AG09309 (cell line): ENCODE data around the gene HSD17B8.

Experiments used
- DNase-seq: peaks from one replicate; pipeline ENCODE4 v3.0.0-alpha.2; 2010; ENCODE audit warnings: low read depth
- H3K4me3 ChIP-seq: 2 replicates; pipeline ENCODE4 v1.5.1; 2011; ENCODE audit warnings: mild to moderate bottlenecking, low read depth, low read length, moderate library complexity; ENCODE audit not compliant: control insufficient read depth
- TF ChIP-seq, protein P1 (sequence below): IDR thresholded peaks from 2 replicates; pipeline ENCODE4 v1.5.1; 2011; ENCODE audit warnings: mild to moderate bottlenecking, low read depth, low read length, inconsistent platforms; ENCODE audit not compliant: insufficient read depth, control insufficient read depth; ENCODE audit errors: missing control alignments

Gene HSD17B8

DNA sequence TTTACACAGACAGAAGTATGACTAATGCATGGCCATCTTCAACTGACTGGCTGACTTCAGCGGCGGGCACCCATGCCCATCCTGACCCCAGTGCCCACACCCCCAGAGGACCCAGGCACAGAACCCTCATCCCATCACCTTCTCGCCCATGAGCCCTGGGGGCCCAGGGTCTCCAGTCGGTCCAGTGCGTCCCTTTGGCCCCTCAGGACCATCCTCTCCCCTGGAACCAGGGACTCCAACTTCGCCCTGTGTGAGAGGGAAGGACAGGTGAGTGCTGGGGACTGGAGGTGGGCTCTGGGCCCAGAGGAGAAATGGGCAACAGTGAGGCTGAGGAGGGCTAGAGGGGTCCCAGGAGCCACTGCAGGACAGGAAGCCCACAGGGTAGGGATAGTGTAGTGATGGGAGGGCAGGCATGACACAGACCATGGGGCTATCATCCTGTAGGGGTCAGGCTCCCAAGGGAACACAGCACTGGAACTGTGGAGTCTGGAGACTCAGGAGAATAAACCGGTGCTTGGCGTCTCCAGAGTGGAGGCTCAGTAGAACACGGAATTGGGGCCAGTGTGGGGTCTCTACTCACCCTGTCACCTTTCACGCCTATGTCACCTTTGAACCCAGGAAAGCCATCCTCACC lies 28.9 kb upstream of the HSD17B8 start:
- no peak for DNase-seq
- no peak overlapping the region for H3K4me3 ChIP-seq
- TF ChIP-seq, protein P1, sequence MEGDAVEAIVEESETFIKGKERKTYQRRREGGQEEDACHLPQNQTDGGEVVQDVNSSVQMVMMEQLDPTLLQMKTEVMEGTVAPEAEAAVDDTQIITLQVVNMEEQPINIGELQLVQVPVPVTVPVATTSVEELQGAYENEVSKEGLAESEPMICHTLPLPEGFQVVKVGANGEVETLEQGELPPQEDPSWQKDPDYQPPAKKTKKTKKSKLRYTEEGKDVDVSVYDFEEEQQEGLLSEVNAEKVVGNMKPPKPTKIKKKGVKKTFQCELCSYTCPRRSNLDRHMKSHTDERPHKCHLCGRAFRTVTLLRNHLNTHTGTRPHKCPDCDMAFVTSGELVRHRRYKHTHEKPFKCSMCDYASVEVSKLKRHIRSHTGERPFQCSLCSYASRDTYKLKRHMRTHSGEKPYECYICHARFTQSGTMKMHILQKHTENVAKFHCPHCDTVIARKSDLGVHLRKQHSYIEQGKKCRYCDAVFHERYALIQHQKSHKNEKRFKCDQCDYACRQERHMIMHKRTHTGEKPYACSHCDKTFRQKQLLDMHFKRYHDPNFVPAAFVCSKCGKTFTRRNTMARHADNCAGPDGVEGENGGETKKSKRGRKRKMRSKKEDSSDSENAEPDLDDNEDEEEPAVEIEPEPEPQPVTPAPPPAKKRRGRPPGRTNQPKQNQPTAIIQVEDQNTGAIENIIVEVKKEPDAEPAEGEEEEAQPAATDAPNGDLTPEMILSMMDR = peak; percentile 18

DNA sequence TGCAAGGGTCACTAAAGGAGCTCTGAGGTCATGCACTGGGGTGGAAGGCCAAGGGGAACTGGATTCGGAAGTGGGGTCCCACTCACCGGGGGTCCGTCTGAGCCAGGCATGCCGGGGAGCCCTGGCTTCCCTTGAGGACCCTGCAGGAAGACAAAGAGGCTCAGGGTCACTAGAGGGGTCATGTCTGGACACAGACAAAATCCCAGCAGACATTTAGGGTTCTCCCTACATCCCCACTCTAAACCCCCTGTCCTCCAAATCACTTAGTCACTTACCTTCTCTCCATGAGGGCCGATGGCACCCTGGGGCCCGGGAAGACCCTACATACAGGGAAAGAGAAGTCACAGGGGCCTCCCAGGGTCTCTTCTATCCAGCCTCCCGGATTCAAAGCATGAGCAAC lies 27.5 kb upstream of the HSD17B8 start:
- H3K4me3 ChIP-seq = no peak overlapping the region
- TF ChIP-seq, protein P1 = no peak
- no peak for DNase-seq

DNA sequence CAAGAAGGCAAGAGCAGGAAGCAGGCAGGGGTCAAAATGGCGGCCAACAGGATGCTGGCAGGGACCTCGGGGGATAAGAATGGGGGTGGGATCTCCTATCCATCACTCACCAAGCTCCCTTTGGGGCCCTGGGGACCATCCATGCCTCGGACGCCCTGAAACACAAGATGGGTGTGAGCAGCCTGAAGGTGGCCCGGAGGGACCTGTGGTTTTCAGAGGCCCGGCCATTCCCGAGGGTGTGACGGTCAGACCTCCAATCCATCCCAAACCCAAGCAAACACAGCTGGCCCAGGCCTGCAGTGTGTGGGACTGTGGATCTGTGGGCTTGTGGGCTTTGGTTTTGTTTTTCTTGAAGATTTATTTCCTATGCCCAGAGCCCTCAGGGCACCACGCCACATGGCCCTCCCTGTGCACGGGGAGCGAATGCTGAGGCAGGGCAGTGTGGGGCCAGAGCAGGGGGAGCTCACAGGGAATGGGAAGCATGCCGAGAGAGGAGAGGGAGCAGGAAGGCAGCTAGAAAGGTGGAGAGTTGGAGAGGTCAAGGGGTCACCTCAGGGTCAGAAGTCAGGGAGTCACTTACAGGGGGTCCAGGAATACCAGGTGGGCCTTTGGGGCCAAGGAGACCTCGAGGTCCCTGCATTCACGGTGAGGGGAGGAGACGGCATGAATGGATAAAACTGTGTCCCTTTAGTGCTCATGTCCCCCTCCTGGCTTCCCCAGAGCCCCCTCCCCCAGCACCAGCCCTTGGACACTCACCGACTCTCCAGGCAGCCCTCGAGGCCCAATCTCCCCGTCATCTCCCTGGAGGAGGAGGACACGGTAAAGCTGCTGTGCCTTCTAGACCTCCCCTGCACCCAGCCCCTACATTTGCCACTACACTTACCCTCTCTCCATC lies 26.7 kb upstream of the HSD17B8 start:
- TF ChIP-seq, protein P1 = no peak
- H3K4me3 ChIP-seq = no peak overlapping the region
- DNase-seq = no peak

DNA sequence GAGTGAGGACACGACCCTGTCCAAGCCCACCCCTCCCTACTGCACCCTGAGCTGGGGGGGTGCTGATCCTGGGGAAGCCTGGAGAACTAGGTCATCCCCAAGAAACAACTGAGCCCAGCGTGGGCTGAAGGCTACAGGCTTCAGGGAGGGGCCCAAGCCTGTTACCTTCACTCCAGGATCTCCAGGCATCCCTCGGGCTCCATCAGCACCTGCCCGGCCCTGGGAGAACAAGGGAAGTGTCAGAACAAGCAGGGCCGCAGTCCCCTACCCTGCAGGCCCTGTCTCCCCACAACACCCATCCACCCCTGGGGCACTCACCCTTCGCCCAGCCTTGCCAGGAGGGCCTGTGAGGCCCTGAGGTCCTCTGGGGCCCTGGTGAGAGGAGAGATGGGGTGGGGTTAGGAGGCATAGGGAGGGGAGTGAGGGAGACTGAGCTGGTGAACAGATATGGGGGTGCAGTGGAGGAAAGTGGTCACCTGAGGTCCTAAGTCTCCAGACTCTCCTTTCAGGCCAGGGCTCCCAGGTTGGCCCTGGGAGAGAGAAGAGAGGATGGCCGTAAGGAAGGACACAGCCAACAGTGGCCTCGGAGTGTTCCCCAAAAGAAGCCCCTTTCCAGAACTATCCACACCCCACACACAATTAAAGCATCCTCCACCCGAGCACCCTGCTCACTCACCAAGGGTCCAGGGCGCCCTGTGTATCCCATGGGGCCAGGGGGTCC lies 25.5 kb upstream of the HSD17B8 start:
- TF ChIP-seq, protein P1 = no peak
- H3K4me3 ChIP-seq = no peak overlapping the region
- no peak for DNase-seq

DNA sequence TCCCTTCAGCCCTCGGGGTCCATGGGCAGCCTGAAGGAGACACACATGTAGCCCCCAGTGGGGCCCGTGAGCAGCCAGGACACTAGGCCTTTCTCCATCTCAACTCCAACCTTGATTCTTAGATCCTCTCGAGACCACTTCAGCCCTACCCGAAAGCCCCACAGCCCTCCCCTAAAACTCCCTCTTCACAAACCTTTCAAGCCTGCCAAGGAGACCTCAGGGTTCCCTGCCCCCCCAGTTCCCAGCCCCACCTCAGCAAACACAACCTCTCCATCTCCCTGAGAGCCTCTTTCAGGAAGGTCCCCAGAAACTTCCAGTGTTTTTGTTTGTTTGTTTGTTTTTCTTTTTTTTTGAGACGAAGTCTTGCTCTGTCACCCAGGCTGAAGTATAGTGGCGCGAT lies 23.3 kb upstream of the HSD17B8 start:
- no peak overlapping the region for H3K4me3 ChIP-seq
- TF ChIP-seq, protein P1 = no peak
- no peak for DNase-seq

- TF ChIP-seq, protein P1 = no peak
- H3K4me3 ChIP-seq = no peak overlapping the region
- no peak for DNase-seq
Measured at GRCh38 chr6:33183071-33183683, 21.3 kb upstream of the HSD17B8 start.
